Glutamatergic neuron (in vitro differentiated cells): ENCODE measurements around the gene ELAC2. TPM values are rescaled to one million over a fixed set of nuclear protein-coding genes. Genes with fewer than 3 reads are reported as not detected.

Experiments
- DNase-seq: peaks from one replicate; pipeline ENCODE4 v3.0.0; 2022
- H3K27ac Mint-ChIP-seq: one replicate; pipeline ENCODE4 v1.8.0; 2020; ENCODE audit warnings: mild to moderate bottlenecking, mixed read lengths, inconsistent platforms; ENCODE audit not compliant: unreplicated experiment
- H3K27me3 Mint-ChIP-seq: one replicate; pipeline ENCODE4 v1.8.0; 2020; ENCODE audit warnings: mild to moderate bottlenecking, moderate library complexity, mixed read lengths, inconsistent platforms; ENCODE audit not compliant: unreplicated experiment
- H3K36me3 Mint-ChIP-seq: one replicate; pipeline ENCODE4 v1.8.0; 2020; ENCODE audit warnings: mild to moderate bottlenecking, mixed read lengths, inconsistent platforms; ENCODE audit not compliant: unreplicated experiment
- H3K4me1 Mint-ChIP-seq: one replicate; pipeline ENCODE4 v1.8.0; 2020; ENCODE audit warnings: mild to moderate bottlenecking, low read depth, mixed read lengths, inconsistent platforms; ENCODE audit not compliant: unreplicated experiment
- H3K4me3 Mint-ChIP-seq: one replicate; pipeline ENCODE4 v1.8.0; 2020; ENCODE audit warnings: mild to moderate bottlenecking, mixed read lengths, inconsistent platforms; ENCODE audit not compliant: unreplicated experiment
- H3K9me3 Mint-ChIP-seq: one replicate; pipeline ENCODE4 v1.8.0; 2020; ENCODE audit warnings: mild to moderate bottlenecking, moderate library complexity, mixed read lengths, inconsistent platforms; ENCODE audit not compliant: unreplicated experiment
- CTCF ChIP-seq: fragments of 200-600 bp; sonication (generic); IDR thresholded peaks from one replicate; pipeline ENCODE4 v1.5.0; 2021; ENCODE audit not compliant: partially characterized antibody, unreplicated experiment
- total RNA-seq: library from RNA; stranded (reverse); fragmentation: NEBNext Ultra II Directional; extraction: Animal tissue kit (Norgen Biotek cat#: 25700); gene quantifications from one replicate; pipeline ENCODE4 v1.2.1, GENCODE V29; 2021; ENCODE audit not compliant: unreplicated experiment

Gene ELAC2
- total RNA-seq, 1 donor from 2014 or later, result 65.7 TPM

DNA sequence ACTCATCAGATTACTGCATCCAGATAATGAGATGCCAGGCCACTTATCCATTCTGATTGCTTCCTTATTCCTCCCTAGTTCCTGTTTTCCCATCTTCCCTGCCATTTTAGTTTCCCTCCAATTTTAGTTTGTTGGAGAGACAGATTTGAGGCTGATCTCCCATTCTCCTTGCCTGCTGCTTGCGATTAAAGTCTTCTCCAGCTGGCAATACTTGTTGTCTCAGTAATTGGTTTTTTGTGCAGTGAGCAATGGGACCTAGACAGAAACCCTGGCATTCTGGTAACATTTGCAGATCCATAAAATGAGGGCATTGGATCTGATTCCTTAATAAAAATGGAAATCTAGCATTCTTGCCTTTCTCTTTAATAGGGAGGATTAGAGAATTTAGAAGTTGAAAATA is 17.6 kb upstream of the ELAC2 start:
- no peak for DNase-seq
- TF ChIP-seq CTCF, result no peak

GRCh38 chr17:13031718-13032350 is 14.0 kb upstream of the ELAC2 start:
- Mint-ChIP-seq H3K27me3 (no peaks in the 10 kb centered on the region), H3K27ac (no peak overlapping the region), H3K4me1 (peaks cover 14% of the 10 kb centered on the region), H3K4me3 (no peak overlapping the region), H3K36me3 (peaks cover 12% of the 10 kb centered on the region), H3K9me3 (peaks cover 5% of the 10 kb centered on the region)
- peak; percentile 93 for TF ChIP-seq CTCF
- peak; percentile 55 for DNase-seq

More for the DNA sequence above, 17.6 kb upstream of the ELAC2 start:
- no peak overlapping the region for H3K4me3 Mint-ChIP-seq
- no peaks in the 10 kb centered on the region for H3K27me3 Mint-ChIP-seq
- peaks cover 7% of the 10 kb centered on the region for H3K9me3 Mint-ChIP-seq
- H3K27ac Mint-ChIP-seq, result no peak overlapping the region
- H3K36me3 Mint-ChIP-seq, result peaks cover 14% of the 10 kb centered on the region
- peaks cover 16% of the 10 kb centered on the region for H3K4me1 Mint-ChIP-seq

DNA sequence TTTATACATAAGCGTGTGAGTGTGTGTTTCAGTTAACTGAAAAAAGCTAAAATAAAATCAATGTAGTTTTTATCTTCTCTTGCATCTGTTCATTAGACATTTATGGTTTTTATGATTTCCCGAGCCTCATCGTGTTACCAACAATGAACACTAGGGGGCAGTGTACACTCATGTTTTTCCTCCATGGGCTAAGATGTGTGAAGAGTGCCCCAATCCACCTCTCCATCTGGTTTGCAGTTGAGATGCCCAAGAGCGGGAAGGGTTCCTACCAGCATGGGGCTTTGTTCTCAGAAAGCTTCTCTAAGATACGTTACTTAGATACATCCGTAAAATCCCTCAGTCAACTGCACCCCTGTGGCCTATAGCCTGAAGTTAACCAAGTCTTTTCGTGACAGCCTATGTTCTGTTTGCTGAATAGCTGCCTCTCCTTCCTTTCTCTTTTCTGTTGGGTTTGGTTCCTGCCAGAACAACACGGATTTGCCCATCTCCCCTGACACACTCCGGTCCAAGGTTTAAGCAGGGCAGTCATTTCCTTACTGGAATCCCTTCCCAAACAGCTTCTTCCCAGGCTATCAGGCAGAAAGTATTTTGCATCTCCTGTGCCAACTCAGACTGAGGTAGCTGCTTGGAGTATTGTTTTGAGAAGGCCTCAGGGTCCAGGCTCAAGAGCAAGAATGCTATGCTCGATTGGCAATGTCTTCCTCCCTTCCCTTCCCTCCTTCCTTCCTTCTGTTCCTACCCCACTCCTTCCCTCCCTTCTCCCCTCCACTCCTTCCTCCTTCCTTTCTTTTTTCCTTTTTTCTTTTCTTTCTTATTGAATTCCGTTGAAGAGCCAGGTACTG is 12.9 kb upstream of the ELAC2 start:
- no peaks in the 10 kb centered on the region for H3K27me3 Mint-ChIP-seq
- peaks cover 8% of the 10 kb centered on the region for H3K4me1 Mint-ChIP-seq
- TF ChIP-seq CTCF, result peak; percentile 97
- H3K4me3 Mint-ChIP-seq, result no peak overlapping the region
- peak; percentile 38 for DNase-seq
- peaks cover 3% of the 10 kb centered on the region for H3K9me3 Mint-ChIP-seq
- no peak overlapping the region for H3K27ac Mint-ChIP-seq
- peaks cover 4% of the 10 kb centered on the region for H3K36me3 Mint-ChIP-seq

GRCh38 chr17:13030056-13030455 is 12.2 kb upstream of the ELAC2 start:
- H3K4me1 Mint-ChIP-seq, result peaks cover 8% of the 10 kb centered on the region
- no peak overlapping the region for H3K27ac Mint-ChIP-seq
- no peak for TF ChIP-seq CTCF
- peaks cover under 1% of the 10 kb centered on the region for H3K36me3 Mint-ChIP-seq
- H3K27me3 Mint-ChIP-seq, result no peaks in the 10 kb centered on the region
- DNase-seq, result no peak
- H3K4me3 Mint-ChIP-seq, result no peak overlapping the region
- peaks cover 3% of the 10 kb centered on the region for H3K9me3 Mint-ChIP-seq

GRCh38 chr17:13029340-13029739 is 11.5 kb upstream of the ELAC2 start:
- no peak overlapping the region for H3K4me3 Mint-ChIP-seq

More at GRCh38 chr17:13029340-13029739, 11.5 kb upstream of the ELAC2 start:
- Mint-ChIP-seq H3K9me3 (peaks cover 3% of the 10 kb centered on the region), H3K27me3 (no peaks in the 10 kb centered on the region), H3K4me1 (peaks cover 13% of the 10 kb centered on the region), H3K36me3 (peaks cover 5% of the 10 kb centered on the region), H3K27ac (peak overlapping the region; percentile 20)
- no peak for TF ChIP-seq CTCF
- no peak for DNase-seq
